Epithelial cell of esophagus (primary cell): Measurements from ENCODE around the gene APOL1.
"Not testable (repeated sequence)": the region's sequence is repeated elsewhere in the genome, so short reads cannot be mapped to it uniquely, and the experiment has no call there.

Experiments
- DNase-seq: peaks from one replicate; pipeline ENCODE4 v3.0.0; 2010; ENCODE audit warnings: low read depth
- H3K4me3 ChIP-seq: 2 replicates; pipeline ENCODE4 v1.5.1; 2011; ENCODE audit warnings: mild to moderate bottlenecking, low read length, control low read depth
- CTCF ChIP-seq: IDR thresholded peaks from 2 replicates; pipeline ENCODE4 v1.5.1; 2011; ENCODE audit warnings: low read depth, mild to moderate bottlenecking, low read length, control low read depth, inconsistent platforms; ENCODE audit not compliant: insufficient read depth; ENCODE audit errors: missing control alignments

Gene APOL1

GRCh38 chr22:36267058-36267457, 14.1 kb downstream of the APOL1 start:
- no peak overlapping the region for H3K4me3 ChIP-seq
- TF ChIP-seq CTCF = no peak
- no peak for DNase-seq

DNA sequence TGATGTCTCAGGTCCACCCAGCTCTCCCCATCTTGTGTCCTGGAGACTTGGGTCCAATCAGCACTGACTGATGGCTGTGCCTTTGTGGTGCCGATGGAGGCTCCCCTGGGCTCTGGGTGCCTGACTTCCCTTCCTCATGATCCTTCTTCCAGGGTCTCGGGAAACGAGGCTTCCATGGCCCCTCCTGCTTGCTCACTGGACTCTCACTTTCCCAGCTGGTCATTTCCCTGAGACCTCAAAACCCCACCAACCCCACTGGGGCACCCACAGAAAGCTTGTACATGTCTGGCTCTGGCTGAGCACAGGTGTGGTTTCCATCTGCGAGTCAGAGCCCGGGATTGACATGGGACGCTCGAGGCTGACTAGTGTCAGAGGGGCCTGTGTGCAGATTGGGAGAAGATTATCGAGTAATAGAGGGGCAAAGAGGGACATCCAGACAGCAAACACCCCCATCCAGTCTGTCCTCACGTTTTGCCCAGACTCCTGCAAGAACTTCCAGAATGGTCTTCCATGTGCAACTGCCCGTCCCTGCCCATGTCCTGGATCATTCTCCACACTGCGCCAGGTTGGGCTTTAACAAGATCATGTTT, 15.1 kb downstream of the APOL1 start:
- DNase-seq = no peak
- TF ChIP-seq CTCF = no peak
- no peak overlapping the region for H3K4me3 ChIP-seq

DNA sequence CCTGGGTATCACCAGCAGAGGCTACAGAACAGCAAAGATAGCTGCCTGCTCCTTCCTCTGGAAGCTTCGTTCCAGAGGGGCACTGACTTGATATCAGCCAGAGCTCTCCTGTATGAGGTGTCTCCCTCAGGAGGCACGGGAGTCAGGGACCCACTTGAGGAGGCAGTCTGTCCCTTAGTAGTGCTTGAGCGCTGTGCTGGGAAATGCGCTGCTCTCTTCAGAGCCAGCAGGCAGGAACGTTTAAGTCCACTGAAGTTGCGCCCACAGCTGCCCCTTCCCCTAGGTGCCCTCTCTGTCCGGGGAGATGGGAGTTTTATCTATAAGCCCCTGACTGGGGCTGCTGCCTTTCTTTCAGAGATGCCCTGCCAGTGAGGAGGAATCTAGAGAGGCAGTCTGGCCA, 18.3 kb downstream of the APOL1 start:
- not testable (repeated sequence) for H3K4me3 ChIP-seq, DNase-seq

GRCh38 chr22:36271951-36272350, 19.0 kb downstream of the APOL1 start:
- H3K4me3 ChIP-seq, DNase-seq: not testable (repeated sequence)

DNA sequence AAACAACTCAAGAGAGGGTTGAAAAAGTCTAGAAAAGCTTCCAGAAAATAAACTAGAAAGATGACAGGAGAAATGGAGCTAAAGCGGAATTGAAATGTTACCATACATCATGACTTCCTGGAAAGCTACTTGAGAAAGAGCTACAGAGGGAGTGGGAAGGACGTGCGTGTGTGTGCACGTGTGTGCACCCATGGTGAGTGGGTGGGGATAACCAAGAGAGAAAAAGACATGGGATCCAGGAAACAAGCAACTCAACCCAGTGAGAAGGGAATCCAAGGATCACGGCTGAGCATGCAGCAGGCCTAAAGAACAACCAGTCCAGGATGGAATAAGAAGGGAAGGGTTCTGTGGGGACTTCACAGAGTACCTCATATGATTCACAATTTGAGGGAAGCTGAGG, 21.6 kb downstream of the APOL1 start:
- no peak overlapping the region for H3K4me3 ChIP-seq
- no peak for DNase-seq
- TF ChIP-seq CTCF = no peak

DNA sequence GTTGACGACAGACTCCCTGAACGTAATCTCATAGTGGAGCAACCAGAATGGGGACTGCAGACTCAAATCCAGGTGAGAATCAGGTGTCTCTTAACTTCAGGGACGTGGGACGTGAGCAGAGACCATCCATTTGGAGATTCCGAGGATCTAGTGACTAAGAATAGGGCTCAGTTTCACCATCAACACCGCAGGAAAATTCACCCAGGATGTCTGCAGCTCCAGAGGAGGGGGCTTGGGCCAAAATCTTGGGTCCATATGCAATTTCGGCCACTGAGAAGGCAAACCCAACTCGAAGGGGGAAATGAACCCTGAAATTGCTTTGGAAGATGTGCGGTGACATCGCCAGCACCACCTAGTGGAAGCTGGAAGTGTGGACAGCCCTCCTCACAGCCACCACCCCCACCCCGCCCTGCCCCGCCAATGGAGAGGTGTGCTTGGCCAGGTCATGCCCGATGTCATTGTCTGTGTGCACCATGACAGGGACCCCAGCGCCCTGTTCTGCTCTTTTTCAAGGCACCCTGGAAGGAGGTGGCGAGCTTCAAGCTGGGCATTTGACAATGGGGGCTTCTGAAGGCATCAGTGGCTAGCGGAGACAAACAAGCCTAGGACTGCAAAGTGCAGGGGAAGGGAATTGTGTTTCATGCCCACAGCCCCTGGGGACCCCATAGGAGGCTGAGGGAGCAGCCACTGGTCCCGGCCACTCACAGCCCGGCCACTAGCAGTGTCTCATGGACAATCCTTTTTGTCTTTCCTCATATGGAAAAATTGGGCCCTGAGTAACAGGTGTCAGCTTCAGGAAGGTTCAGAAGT, 24.8 kb downstream of the APOL1 start:
- peak; percentile 73 for DNase-seq
- H3K4me3 ChIP-seq = no peak overlapping the region
- TF ChIP-seq CTCF = peak; percentile 80

- H3K4me3 ChIP-seq = no peak overlapping the region
- no peak for DNase-seq
- no peak for TF ChIP-seq CTCF
Measured at GRCh38 chr22:36279219-36279666, 26.3 kb downstream of the APOL1 start.

DNA sequence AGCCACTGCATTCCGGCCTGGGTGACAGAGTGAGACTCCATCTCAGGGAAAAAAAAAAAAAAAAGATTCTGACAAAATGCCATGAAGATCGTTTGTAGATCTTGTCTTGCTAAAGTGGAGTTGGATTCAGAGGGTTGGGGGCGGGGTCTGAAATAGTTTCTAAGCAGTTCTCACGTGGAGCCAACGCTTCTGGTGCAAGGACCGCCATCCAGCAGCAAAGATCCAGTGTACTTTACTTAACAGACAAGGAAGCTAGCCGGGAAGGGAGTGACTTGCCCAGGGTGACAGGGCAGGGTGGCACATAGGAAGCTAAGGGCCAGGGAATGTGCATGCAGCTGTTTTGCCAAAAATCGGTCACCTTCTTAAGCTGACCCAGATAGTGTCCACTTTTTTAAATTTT, 27.4 kb downstream of the APOL1 start:
- no peak for DNase-seq
- no peak overlapping the region for H3K4me3 ChIP-seq
- TF ChIP-seq CTCF = no peak
